Parathyroid adenoma (tissue), 2 donors: ENCODE data around the gene PAX8.

Experiments
- H2AFZ ChIP-seq: fragments of 300-600 bp; sonication (generic); one replicate; pipeline ENCODE4 v1.7.0; 2017; ENCODE audit warnings: antibody characterized with exemption, mild to moderate bottlenecking
- H3K27ac ChIP-seq: fragments of 300-600 bp; sonication (generic); one replicate; pipeline ENCODE4 v1.7.0; 2017
- H3K27me3 ChIP-seq: fragments of 300-600 bp; sonication (generic); one replicate; pipeline ENCODE4 v1.7.0; 2017; ENCODE audit warnings: low read length; ENCODE audit not compliant: control insufficient read depth, insufficient read depth
- H3K36me3 ChIP-seq: fragments of 300-600 bp; sonication (generic); one replicate; pipeline ENCODE4 v1.7.0; 2017; ENCODE audit warnings: low read length; ENCODE audit not compliant: control insufficient read depth, insufficient read depth
- H3K4me1 ChIP-seq: fragments of 300-600 bp; sonication (generic); one replicate; pipeline ENCODE4 v1.7.0; 2017; ENCODE audit warnings: control low read depth
- H3K4me2 ChIP-seq: fragments of 300-600 bp; sonication (generic); one replicate; pipeline ENCODE4 v1.7.0; 2017; ENCODE audit warnings: low read length
- H3K4me3 ChIP-seq: fragments of 300-600 bp; sonication (generic); one replicate; pipeline ENCODE4 v1.7.0; 2017; ENCODE audit warnings: low read depth, low read length
- H3K79me2 ChIP-seq: fragments of 300-600 bp; sonication (generic); one replicate; pipeline ENCODE4 v1.7.0; 2017; ENCODE audit warnings: control low read depth
- H3K9ac ChIP-seq: fragments of 300-600 bp; sonication (generic); one replicate; pipeline ENCODE4 v1.7.0; 2017; ENCODE audit warnings: mild to moderate bottlenecking
- H3K9me3 ChIP-seq: fragments of 300-600 bp; sonication (generic); one replicate; pipeline ENCODE4 v1.7.0; 2017; ENCODE audit warnings: low read length; ENCODE audit not compliant: control insufficient read depth
- TF ChIP-seq, protein P1 (sequence below): fragments of 300-600 bp; sonication (generic); IDR thresholded peaks from one replicate; pipeline ENCODE4 v1.7.0; 2017; ENCODE audit warnings: antibody characterized with exemption, mild to moderate bottlenecking
- donor health status: primary hyperparathyroidism.

Gene PAX8

DNA sequence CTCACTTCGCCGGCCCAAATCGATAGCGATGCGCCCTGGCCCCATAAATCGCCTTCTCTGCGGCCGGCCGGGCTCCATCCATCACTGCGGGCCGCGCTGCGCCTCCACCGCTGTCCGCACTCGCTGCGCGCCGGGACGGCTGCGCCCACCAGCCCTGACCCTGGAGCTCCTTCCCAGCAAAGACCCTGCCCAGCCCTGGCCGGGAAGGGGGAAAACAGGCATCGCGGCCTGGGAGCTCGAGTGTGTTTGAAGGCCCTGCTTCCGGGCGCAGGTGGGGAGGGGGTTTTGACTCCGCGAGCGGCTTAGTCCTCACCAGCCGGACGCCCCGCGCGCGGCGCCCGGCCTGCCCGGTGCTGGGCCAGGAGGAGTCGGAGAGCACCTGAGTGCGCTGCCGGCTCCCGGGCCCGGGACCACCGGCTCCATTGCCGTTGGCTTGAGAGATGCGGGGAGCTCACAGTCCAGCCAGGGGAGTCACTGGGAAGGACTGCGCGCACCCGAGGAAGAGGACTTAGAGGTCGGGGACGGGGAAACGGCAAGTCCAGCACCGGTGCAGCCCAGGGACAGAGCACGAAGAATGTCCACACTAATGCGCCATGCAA, 1.1 kb downstream of the PAX8 start:
- no peaks in the 10 kb centered on the region for H3K9me3 ChIP-seq
- H3K36me3 ChIP-seq: no peaks in the 10 kb centered on the region
- no peak overlapping the region for H3K9ac ChIP-seq
- H3K4me3 ChIP-seq: no peak overlapping the region
- peaks cover 15% of the 10 kb centered on the region for H3K27me3 ChIP-seq
- no peak overlapping the region for H3K4me2 ChIP-seq
- no peak overlapping the region for H2AFZ ChIP-seq
- H3K79me2 ChIP-seq: no peaks in the 10 kb centered on the region
- no peak overlapping the region for H3K27ac ChIP-seq
- H3K4me1 ChIP-seq: peaks cover 4% of the 10 kb centered on the region
- TF ChIP-seq, protein P1, sequence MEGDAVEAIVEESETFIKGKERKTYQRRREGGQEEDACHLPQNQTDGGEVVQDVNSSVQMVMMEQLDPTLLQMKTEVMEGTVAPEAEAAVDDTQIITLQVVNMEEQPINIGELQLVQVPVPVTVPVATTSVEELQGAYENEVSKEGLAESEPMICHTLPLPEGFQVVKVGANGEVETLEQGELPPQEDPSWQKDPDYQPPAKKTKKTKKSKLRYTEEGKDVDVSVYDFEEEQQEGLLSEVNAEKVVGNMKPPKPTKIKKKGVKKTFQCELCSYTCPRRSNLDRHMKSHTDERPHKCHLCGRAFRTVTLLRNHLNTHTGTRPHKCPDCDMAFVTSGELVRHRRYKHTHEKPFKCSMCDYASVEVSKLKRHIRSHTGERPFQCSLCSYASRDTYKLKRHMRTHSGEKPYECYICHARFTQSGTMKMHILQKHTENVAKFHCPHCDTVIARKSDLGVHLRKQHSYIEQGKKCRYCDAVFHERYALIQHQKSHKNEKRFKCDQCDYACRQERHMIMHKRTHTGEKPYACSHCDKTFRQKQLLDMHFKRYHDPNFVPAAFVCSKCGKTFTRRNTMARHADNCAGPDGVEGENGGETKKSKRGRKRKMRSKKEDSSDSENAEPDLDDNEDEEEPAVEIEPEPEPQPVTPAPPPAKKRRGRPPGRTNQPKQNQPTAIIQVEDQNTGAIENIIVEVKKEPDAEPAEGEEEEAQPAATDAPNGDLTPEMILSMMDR: no peak

DNA sequence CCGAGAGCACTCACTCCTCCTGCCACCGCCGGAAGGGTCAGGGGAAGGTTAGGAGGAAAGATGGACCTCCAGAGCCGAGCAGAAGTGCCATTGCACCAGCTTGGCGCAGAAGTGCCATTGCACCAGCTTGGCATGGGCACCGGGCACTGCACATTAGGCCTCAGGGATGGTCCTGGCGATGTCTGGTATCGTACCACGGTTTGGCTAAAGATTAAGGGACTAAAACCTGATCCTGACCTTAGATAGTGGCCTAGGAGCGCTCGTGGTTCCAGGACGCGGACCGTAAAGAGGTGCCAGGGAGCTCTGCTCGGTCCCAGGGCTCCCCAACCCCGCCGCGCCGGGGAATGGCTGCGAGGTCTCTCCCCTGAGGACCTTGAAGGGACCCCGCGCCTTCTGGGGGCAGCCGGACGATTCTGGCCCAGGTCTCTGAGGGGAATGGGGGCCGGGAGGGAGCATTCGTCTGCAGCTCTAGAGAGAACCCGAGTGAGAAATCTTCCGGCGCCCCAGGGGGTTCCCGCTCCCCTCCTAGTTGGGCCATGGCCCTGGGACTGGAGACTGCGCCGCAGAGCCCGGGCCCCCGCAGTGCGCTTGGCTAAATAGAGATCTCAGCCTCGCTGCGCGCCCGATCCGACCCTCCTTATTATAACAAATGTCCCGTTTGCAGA, 1.8 kb downstream of the PAX8 start:
- H3K4me3 ChIP-seq: no peak overlapping the region
- no peak overlapping the region for H3K4me2 ChIP-seq
- H3K4me1 ChIP-seq: peaks cover 5% of the 10 kb centered on the region
- no peak overlapping the region for H2AFZ ChIP-seq
- no peak overlapping the region for H3K27ac ChIP-seq
- H3K9me3 ChIP-seq: no peaks in the 10 kb centered on the region
- H3K79me2 ChIP-seq: no peaks in the 10 kb centered on the region
- TF ChIP-seq, protein P1: no peak
- H3K9ac ChIP-seq: no peak overlapping the region
- H3K36me3 ChIP-seq: no peaks in the 10 kb centered on the region
- peaks cover 15% of the 10 kb centered on the region for H3K27me3 ChIP-seq

GRCh38 chr2:113276216-113276760, 2.4 kb downstream of the PAX8 start:
- TF ChIP-seq, protein P1: no peak
- Histone ChIP-seq H3K4me1 (peaks cover 5% of the 10 kb centered on the region), H3K9me3 (no peaks in the 10 kb centered on the region), H3K79me2 (no peaks in the 10 kb centered on the region), H3K4me2 (no peak overlapping the region), H2AFZ (no peak overlapping the region), H3K36me3 (no peaks in the 10 kb centered on the region), H3K9ac (no peak overlapping the region), H3K27ac (no peak overlapping the region), H3K27me3 (peaks cover 15% of the 10 kb centered on the region), H3K4me3 (no peak overlapping the region)

- no peaks in the 10 kb centered on the region for H3K9me3 ChIP-seq
- no peak overlapping the region for H3K9ac ChIP-seq
- peaks cover 15% of the 10 kb centered on the region for H3K27me3 ChIP-seq
- no peak overlapping the region for H3K27ac ChIP-seq
- no peaks in the 10 kb centered on the region for H3K36me3 ChIP-seq
- H3K4me2 ChIP-seq: no peak overlapping the region
- H3K4me3 ChIP-seq: no peak overlapping the region
- H3K79me2 ChIP-seq: no peaks in the 10 kb centered on the region
- H2AFZ ChIP-seq: no peak overlapping the region
- H3K4me1 ChIP-seq: peaks cover 5% of the 10 kb centered on the region
- TF ChIP-seq, protein P1: no peak
These were observed 3.0 kb downstream of the PAX8 start for GRCh38 chr2:113275556-113276215.
